ENCODE measurements around the gene COL27A1.

- no peak for TF ChIP-seq POLR2A (IDR thresholded peaks at IDR 0.05)
- TF ChIP-seq CTCF (IDR thresholded peaks at IDR 0.05), result no peak
Observed at GRCh38 chr9:114190563-114190905, 35.2 kb downstream of the COL27A1 start.

All from adrenal gland (tissue), 5 donors.